ENCODE results near the gene FAR1. TPM values are rescaled to one million over a fixed set of nuclear protein-coding genes. Genes with fewer than 3 reads are reported as not detected.

FAR1 gene
- total RNA-seq, 2 experiments from 2014 or later = 47.1 to 48.3 TPM

DNA sequence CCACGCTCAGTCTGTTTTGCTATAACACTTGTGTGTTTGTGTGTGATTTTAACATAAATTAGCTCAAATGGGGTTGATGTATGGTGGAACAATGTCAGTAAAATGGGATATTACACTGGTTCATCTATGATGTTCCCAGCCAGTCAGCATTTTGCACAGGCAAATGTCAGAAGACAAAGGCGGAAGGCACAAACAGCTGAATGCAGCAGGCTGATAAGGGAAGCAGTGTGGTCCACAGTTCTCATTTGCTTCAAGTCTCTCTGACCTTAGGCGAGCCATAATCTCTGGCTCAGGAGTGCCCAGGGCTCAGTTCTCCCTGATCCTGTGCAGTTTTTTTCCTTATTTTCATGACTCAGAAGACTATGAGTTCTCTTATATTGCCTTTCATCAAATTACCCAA lies 102.7 kb downstream of the FAR1 start:
- no peaks in the 10 kb centered on the region for H3K9me3 Mint-ChIP-seq
- H3K27ac Mint-ChIP-seq = no peak overlapping the region
- no peak for DNase-seq
- no peaks in the 10 kb centered on the region for H3K36me3 Mint-ChIP-seq
- H3K4me3 Mint-ChIP-seq = no peak overlapping the region
- H3K27me3 Mint-ChIP-seq = no peaks in the 10 kb centered on the region
- H3K4me1 Mint-ChIP-seq = no peaks in the 10 kb centered on the region

- no peak for DNase-seq
- H3K27ac Mint-ChIP-seq = no peak overlapping the region
- no peaks in the 10 kb centered on the region for H3K27me3 Mint-ChIP-seq
- no peaks in the 10 kb centered on the region for H3K9me3 Mint-ChIP-seq
- no peak overlapping the region for H3K4me3 Mint-ChIP-seq
- H3K4me1 Mint-ChIP-seq = peaks cover 3% of the 10 kb centered on the region
- H3K36me3 Mint-ChIP-seq = no peaks in the 10 kb centered on the region
Measured at GRCh38 chr11:13772223-13773046, 104.0 kb downstream of the FAR1 start.

DNA sequence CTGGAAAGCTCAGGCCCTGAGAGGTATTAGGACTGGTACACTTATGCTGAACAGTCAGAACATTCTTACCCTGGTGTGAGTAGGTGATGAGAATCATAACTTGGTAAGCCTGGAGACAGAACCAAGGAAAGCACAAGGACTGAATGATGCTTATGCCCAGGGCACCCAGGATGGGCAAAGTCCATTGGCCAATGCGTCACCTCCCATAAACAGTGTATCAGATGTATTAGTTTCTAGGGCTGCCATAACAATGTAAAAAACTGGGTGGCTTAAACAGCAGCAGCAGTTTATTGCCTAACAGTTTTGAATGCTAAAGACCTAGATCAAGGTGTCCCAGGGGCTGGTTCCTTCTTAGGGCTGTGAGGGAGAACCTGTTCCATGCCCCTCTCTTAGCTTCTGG lies 107.0 kb downstream of the FAR1 start:
- Mint-ChIP-seq H3K4me1 (peaks cover 3% of the 10 kb centered on the region), H3K27ac (no peak overlapping the region), H3K9me3 (no peaks in the 10 kb centered on the region), H3K4me3 (no peak overlapping the region), H3K27me3 (no peaks in the 10 kb centered on the region), H3K36me3 (no peaks in the 10 kb centered on the region)
- no peak for DNase-seq

- H3K4me1 Mint-ChIP-seq = peaks cover 3% of the 10 kb centered on the region
- H3K9me3 Mint-ChIP-seq = no peaks in the 10 kb centered on the region
- no peak overlapping the region for H3K27ac Mint-ChIP-seq
- H3K27me3 Mint-ChIP-seq = no peaks in the 10 kb centered on the region
- DNase-seq = peak; percentile 7
- no peak overlapping the region for H3K4me3 Mint-ChIP-seq
- no peaks in the 10 kb centered on the region for H3K36me3 Mint-ChIP-seq
Measured at GRCh38 chr11:13776134-13776815, 107.8 kb downstream of the FAR1 start.

DNA sequence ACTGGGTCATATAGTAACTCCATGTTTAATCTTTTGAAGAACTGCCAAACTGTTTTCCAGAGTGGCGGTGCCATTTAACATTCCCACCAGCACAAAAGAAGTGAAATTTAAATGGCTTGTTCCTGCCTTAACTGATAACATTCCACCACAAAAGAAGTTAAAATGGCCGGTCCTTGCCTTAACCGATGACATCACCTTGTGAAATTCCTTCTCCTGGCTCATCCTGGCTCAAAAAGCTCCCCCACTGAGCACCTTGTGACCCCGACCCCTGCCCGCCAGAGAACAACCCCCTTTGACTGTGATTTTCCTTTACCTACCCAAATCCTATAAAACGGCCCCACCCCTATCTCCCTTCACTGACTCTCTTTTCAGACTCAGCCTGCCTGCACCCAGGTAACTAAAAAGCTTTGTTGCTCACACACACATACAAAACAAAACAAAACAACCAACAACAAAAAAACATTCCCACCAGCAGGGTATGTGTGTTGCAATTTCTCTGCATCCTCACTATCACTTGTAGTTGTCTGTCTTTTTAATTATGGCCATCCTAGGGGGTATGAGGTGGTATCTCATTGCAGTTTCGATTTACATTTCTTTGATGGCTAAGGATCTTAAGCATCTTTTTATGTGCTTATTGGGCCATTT lies 109.0 kb downstream of the FAR1 start:
- no peaks in the 10 kb centered on the region for H3K36me3 Mint-ChIP-seq
- no peak overlapping the region for H3K4me3 Mint-ChIP-seq
- no peaks in the 10 kb centered on the region for H3K27me3 Mint-ChIP-seq
- H3K9me3 Mint-ChIP-seq = no peaks in the 10 kb centered on the region
- no peak for DNase-seq
- H3K27ac Mint-ChIP-seq = no peak overlapping the region
- H3K4me1 Mint-ChIP-seq = peaks cover 3% of the 10 kb centered on the region

GRCh38 chr11:13778345-13778744 lies 109.9 kb downstream of the FAR1 start:
- H3K4me3 Mint-ChIP-seq = no peak overlapping the region
- H3K4me1 Mint-ChIP-seq = peaks cover 3% of the 10 kb centered on the region
- H3K36me3 Mint-ChIP-seq = no peaks in the 10 kb centered on the region
- no peak for DNase-seq
- no peaks in the 10 kb centered on the region for H3K9me3 Mint-ChIP-seq
- no peak overlapping the region for H3K27ac Mint-ChIP-seq
- H3K27me3 Mint-ChIP-seq = no peaks in the 10 kb centered on the region

GRCh38 chr11:13781153-13781552 lies 112.7 kb downstream of the FAR1 start:
- H3K27ac Mint-ChIP-seq = no peak overlapping the region
- H3K9me3 Mint-ChIP-seq = no peaks in the 10 kb centered on the region
- H3K36me3 Mint-ChIP-seq = no peaks in the 10 kb centered on the region
- H3K4me1 Mint-ChIP-seq = peaks cover 3% of the 10 kb centered on the region
- H3K27me3 Mint-ChIP-seq = no peaks in the 10 kb centered on the region
- no peak for DNase-seq
- no peak overlapping the region for H3K4me3 Mint-ChIP-seq

Other genes starting within 250 kb of the FAR1 start
- 10 to 100 TPM; 18.6 to 19.5 TPM for gene BTBD10, start 205.4 kb upstream of the FAR1 start, total RNA-seq
- gene PTH, start 172.7 kb upstream of the FAR1 start, total RNA-seq = not detected